Measurements from ENCODE around the gene TAS1R2.

TAS1R2 gene

DNA sequence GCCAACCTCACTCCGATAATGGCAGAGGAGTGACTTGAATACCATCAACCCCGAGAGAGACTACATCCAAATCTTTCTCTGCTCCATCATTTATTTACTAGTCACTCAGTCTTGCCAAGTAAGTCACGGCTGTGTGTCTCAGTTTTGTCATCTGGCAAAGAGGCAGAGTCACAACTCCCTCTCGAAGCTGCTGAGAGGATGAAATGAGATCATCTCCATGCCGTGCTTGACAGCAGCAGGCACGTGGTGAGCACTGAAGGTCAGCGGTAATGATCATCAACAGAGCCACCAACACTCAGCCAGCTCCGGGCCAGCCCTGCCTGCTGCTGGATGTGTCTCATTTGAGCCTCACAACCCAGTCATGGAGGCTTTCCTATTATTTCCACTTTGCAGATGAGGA lies 23.0 kb upstream of the TAS1R2 start:
- Histone ChIP-seq H3K36me3 (peaks cover 88% of the 10 kb centered on the region), H3K4me1 (ENCODE audit: control insufficient read depth in 1 of 2, insufficient read depth in 1 of 2, low read depth in 1 of 2, low read length in 1 of 2) (no peaks in the 10 kb centered on the region), H3K4me3 (ENCODE audit: low read depth in 1 of 2, low read length in 1 of 2) (no peak overlapping the region), H3K9me3 (no peaks in the 10 kb centered on the region), H3K27me3 (no peaks in the 10 kb centered on the region), H3K27ac (no peak overlapping the region)
- TF ChIP-seq, protein P1, sequence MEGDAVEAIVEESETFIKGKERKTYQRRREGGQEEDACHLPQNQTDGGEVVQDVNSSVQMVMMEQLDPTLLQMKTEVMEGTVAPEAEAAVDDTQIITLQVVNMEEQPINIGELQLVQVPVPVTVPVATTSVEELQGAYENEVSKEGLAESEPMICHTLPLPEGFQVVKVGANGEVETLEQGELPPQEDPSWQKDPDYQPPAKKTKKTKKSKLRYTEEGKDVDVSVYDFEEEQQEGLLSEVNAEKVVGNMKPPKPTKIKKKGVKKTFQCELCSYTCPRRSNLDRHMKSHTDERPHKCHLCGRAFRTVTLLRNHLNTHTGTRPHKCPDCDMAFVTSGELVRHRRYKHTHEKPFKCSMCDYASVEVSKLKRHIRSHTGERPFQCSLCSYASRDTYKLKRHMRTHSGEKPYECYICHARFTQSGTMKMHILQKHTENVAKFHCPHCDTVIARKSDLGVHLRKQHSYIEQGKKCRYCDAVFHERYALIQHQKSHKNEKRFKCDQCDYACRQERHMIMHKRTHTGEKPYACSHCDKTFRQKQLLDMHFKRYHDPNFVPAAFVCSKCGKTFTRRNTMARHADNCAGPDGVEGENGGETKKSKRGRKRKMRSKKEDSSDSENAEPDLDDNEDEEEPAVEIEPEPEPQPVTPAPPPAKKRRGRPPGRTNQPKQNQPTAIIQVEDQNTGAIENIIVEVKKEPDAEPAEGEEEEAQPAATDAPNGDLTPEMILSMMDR (IDR thresholded peaks at IDR 0.05) = no peak

DNA sequence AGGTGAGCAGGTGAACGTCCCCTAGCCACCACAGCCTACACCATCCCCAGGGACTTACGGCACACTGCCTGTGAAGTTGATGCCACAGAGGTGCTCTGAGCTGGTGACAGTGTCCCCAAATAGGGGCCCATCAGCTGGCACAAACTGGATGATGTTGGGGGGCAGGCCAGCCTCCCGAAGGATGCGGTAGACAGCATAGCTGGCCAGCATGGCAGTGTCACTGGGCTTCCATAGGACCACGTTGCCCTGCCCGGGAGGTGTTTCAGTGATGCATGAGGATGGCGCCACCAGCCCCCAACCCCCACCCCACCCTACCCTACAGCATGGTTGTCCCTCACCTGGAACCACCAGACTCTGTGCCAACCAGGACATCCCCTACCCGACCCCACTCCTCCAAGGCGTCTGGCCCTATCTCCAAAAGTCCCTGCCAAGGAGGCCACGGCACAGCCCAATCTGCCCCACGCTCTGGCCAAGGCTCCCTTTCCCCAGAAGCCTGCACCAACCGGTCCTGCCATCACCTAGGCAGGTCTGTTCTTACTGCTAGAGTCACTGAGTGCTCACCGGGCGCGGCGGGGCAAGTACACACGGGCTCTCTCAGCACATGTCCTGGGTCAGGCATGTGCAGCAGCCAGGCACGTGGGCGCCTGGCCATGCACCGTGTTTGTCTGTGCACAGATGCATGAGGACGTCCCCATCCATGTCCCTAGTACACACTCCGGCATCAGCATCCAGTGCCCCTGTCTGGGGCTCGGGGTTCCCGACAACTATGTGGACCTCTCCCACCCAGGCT lies 22.4 kb upstream of the TAS1R2 start:
- Histone ChIP-seq H3K27me3 (no peaks in the 10 kb centered on the region), H3K36me3 (peaks cover 90% of the 10 kb centered on the region), H3K27ac (no peak overlapping the region), H3K4me3 (ENCODE audit: low read depth in 1 of 2, low read length in 1 of 2) (no peak overlapping the region), H3K9me3 (no peaks in the 10 kb centered on the region), H3K4me1 (ENCODE audit: control insufficient read depth in 1 of 2, insufficient read depth in 1 of 2, low read depth in 1 of 2, low read length in 1 of 2) (no peaks in the 10 kb centered on the region)
- TF ChIP-seq, protein P1 (IDR thresholded peaks at IDR 0.05) = no peak

DNA sequence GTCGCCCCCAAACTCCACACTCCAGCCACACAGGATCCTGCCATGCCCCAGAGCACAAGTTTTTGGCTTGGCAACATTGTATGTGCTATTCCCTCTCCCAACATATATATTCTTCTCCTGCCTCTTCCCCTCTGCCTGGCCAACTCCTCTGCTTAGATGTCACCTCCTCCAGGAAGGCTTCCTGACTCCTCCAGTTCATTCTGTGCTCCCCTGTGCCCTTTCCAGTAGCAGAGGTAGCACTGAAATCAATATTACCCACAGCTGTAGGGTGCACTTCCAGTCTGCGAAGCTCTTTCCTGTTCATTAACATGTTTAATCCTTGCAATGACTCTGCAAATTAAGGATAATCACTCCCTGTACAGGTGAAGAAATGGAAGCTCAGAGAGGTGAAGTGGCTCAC lies 21.7 kb upstream of the TAS1R2 start:
- Histone ChIP-seq H3K4me3 (ENCODE audit: low read depth in 1 of 2, low read length in 1 of 2) (no peak overlapping the region), H3K27me3 (no peaks in the 10 kb centered on the region), H3K4me1 (ENCODE audit: control insufficient read depth in 1 of 2, insufficient read depth in 1 of 2, low read depth in 1 of 2, low read length in 1 of 2) (no peaks in the 10 kb centered on the region), H3K36me3 (peaks cover 90% of the 10 kb centered on the region), H3K27ac (no peak overlapping the region), H3K9me3 (no peaks in the 10 kb centered on the region)
- TF ChIP-seq, protein P1 (IDR thresholded peaks at IDR 0.05) = no peak

DNA sequence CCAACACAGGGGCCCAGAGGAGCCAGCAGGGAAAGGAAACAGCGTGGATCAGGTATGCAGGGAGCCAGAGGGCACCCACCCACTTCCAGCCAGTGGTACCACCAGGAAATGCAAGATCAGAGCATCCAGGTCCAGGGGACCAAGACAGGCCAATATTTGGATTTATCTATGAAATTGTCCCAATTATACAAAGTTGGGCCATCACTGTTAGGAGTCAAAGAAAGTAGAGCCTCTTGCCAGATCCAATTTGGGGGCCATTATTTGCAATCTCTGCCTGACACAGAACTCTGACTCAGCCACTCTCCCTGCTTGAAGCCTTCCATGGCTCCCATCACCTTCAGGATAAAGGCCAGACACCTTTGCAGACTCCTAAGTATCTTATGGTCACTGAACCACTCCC lies 21.1 kb upstream of the TAS1R2 start:
- Histone ChIP-seq H3K4me1 (ENCODE audit: control insufficient read depth in 1 of 2, insufficient read depth in 1 of 2, low read depth in 1 of 2, low read length in 1 of 2) (no peaks in the 10 kb centered on the region), H3K36me3 (peaks cover 91% of the 10 kb centered on the region), H3K4me3 (ENCODE audit: low read depth in 1 of 2, low read length in 1 of 2) (no peak overlapping the region), H3K27me3 (no peaks in the 10 kb centered on the region), H3K27ac (no peak overlapping the region), H3K9me3 (no peaks in the 10 kb centered on the region)
- TF ChIP-seq, protein P1 (IDR thresholded peaks at IDR 0.05) = no peak

DNA sequence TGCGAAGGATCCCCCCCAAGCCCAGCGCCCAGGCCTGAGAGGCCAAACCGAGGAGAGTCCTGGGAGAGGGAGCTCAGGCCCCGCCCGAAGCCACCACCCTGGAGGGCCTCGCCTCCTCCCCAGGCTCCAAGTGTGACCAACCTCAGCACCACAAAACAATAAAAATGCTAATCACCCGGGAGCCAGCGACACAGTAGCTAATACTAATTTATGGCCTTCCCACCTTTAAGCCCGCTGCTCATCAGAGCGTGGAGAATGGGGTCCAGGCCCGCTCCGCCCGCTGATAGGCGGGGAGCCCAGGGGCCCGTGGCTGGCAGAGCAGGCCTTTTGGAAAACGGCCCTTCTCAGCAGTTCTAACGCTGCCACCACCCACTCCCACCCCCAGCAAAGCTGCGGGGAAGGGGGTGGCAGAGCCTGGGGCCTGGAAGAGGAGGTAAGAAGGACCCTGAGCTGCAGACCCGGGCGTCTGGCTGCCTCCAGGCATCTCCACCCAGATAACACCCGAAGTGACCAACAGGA lies 20.4 kb upstream of the TAS1R2 start:
- H3K4me3 ChIP-seq (ENCODE audit: low read depth in 1 of 2, low read length in 1 of 2) = no peak overlapping the region
- H3K4me1 ChIP-seq (ENCODE audit: control insufficient read depth in 1 of 2, insufficient read depth in 1 of 2, low read depth in 1 of 2, low read length in 1 of 2) = no peaks in the 10 kb centered on the region
- H3K27ac ChIP-seq = no peak overlapping the region
- H3K27me3 ChIP-seq = no peaks in the 10 kb centered on the region
- H3K36me3 ChIP-seq = peaks cover 85% of the 10 kb centered on the region
- H3K9me3 ChIP-seq = no peaks in the 10 kb centered on the region
- TF ChIP-seq, protein P1 (IDR thresholded peaks at IDR 0.05) = no peak
